HEK293 (cell line): ENCODE measurements around the gene TOX4.

Experiments used
- CTCF ChIP-seq: fragments of 450-650 bp; formaldehyde crosslinking; IDR thresholded peaks from 2 replicates; pipeline ENCODE4 v1.5.1; 2016; ENCODE audit warnings: missing biosample characterization, missing genetic modification characterization
- IKZF3 ChIP-seq: fragments of 450-650 bp; IDR thresholded peaks from 2 replicates; pipeline ENCODE4 v1.5.0; 2018; ENCODE audit warnings: missing biosample characterization, mild to moderate bottlenecking, missing genetic modification characterization, moderate library complexity
- MZF1 ChIP-seq: fragments of 450-650 bp; formaldehyde crosslinking; IDR thresholded peaks from 2 replicates; pipeline ENCODE4 v1.5.1; 2017; ENCODE audit warnings: missing biosample characterization, missing genetic modification characterization, borderline replicate concordance
- SETDB1 ChIP-seq: IDR thresholded peaks from one replicate; pipeline ENCODE4 v1.6.1; 2017; ENCODE audit warnings: mild to moderate bottlenecking, low read length, moderate library complexity, mixed read lengths; ENCODE audit not compliant: insufficient read length
- YY1 ChIP-seq: fragments of 450-650 bp; formaldehyde crosslinking; IDR thresholded peaks from 2 replicates; pipeline ENCODE4 v1.5.1; 2018; ENCODE audit warnings: missing biosample characterization, missing genetic modification characterization
- ZNF292 ChIP-seq: fragments of 450-650 bp; formaldehyde crosslinking; IDR thresholded peaks from 2 replicates; pipeline ENCODE4 v1.5.1; 2016; ENCODE audit warnings: low read depth, missing biosample characterization, missing genetic modification characterization, borderline replicate concordance

- TF ChIP-seq CTCF (tag by site-specific recombination): no peak
- no peak for TF ChIP-seq ZNF292 (tag by site-specific recombination)
- TF ChIP-seq SETDB1: no peak
- no peak for TF ChIP-seq YY1 (tag by site-specific recombination)
- no peak for TF ChIP-seq IKZF3 (tag by site-specific recombination)
- no peak for TF ChIP-seq MZF1 (tag by site-specific recombination)
Measured at GRCh38 chr14:21475767-21476522, 1.1 kb upstream of the TOX4 start.
